HCT116 (cell line): ENCODE results near the gene FLNB. TPM values are rescaled to one million over a fixed set of nuclear protein-coding genes. Genes with fewer than 3 reads are reported as not detected.

ENCODE experiments used
- ATAC-seq: fragments of 200-7000 bp; cut with Tn5 transposase; 2 replicates; pipeline ENCODE4 v1.9.1; 2020; ENCODE audit warnings: mild to moderate bottlenecking, moderate library complexity
- BruUV-seq: library from RNA; stranded (reverse); fragments of 400-500 nt; replicated peaks from 2 replicates; lab custom pipeline; 2021; lab: Mats Ljungman, UMichigan
- CTCF ChIA-PET: fragments of 300-600 bp; sonication (Branson Sonifier 250); formaldehyde crosslinking; loops from one replicate; lab custom pipeline; 2021; ENCODE audit warnings: antibody characterized with exemption; lab: Charles Lee
- POLR2A ChIA-PET: fragments of 300-600, 350-600 bp; sonication (Branson Sonifier 250); formaldehyde crosslinking; loops from one replicate; lab custom pipeline; 2021; ENCODE audit warnings: antibody characterized with exemption; lab: Charles Lee
- RAD21 ChIA-PET, 2 experiments: fragments of 300-600 bp; sonication (Branson Sonifier 250); formaldehyde crosslinking; loops; one replicate each; lab custom pipeline; 2023; ENCODE audit warnings: low total read pairs in 2 of 2; ENCODE audit not compliant: uncharacterized antibody in 2 of 2, unreplicated experiment in 2 of 2, low non-redundant PET in 1 of 2; lab: Charles Lee
- DNase-seq: peaks from one replicate; pipeline ENCODE4 v3.0.0-alpha.2; 2010; ENCODE audit warnings: low read depth, low spot score
- H2AFZ ChIP-seq: fragments of 200-600 bp; shearing (Covaris generic), sonication (generic); 2 replicates; pipeline ENCODE4 v1.6.1; 2017; ENCODE audit warnings: low read depth, mixed run types, mixed read lengths, antibody characterized with exemption, low read length; ENCODE audit not compliant: poor library complexity, severe bottlenecking
- H3K27ac ChIP-seq: 2 replicates; pipeline ENCODE4 v1.5.1; 2012; ENCODE audit warnings: low read depth, low read length
- H3K27me3 ChIP-seq: fragments of 200-600 bp; sonication (generic); 2 replicates; pipeline ENCODE4 v1.6.1; 2016; ENCODE audit warnings: mixed run types, low read length, mixed read lengths; ENCODE audit not compliant: insufficient read depth
- H3K36me3 ChIP-seq, 2 experiments: fragments of 200-500 bp in 1 of 2; fragments of 200-600 bp in 1 of 2; sonication (Bioruptor generic) in 1 of 2; sonication (generic) in 1 of 2; 2 replicates each; pipeline versions ENCODE4 v1.5.1 to v1.6.1; 2014 to 2016; ENCODE audit warnings: low read length in 2 of 2, inconsistent platforms in 1 of 2, mixed read lengths in 1 of 2, mixed run types in 1 of 2; ENCODE audit not compliant: insufficient read depth in 2 of 2, control insufficient read depth in 1 of 2
- H3K4me1 ChIP-seq, 2 experiments: fragments of 200-600 bp in 1 of 2; sonication (generic) in 1 of 2; 2 replicates each; pipeline versions ENCODE4 v1.5.1 to v1.6.1; 2012 to 2017; ENCODE audit warnings: low read length in 2 of 2, inconsistent platforms in 1 of 2, mild to moderate bottlenecking in 1 of 2, mixed read lengths in 1 of 2, mixed run types in 1 of 2, moderate library complexity in 1 of 2; ENCODE audit not compliant: insufficient read depth in 2 of 2, control insufficient read depth in 1 of 2
- H3K4me2 ChIP-seq: fragments of 200-600 bp; sonication (generic); 2 replicates; pipeline ENCODE4 v1.6.1; 2017; ENCODE audit warnings: mixed run types, low read length, mixed read lengths
- H3K4me3 ChIP-seq, 2 experiments: fragments of 200-600 bp in 1 of 2; sonication (generic) in 1 of 2; replicated peaks in 1 of 2; 2 replicates each; pipeline ENCODE4 v1.5.1; 2011 to 2016; ENCODE audit warnings: low read length in 2 of 2, control low read depth in 1 of 2, low read depth in 1 of 2, mild to moderate bottlenecking in 1 of 2, mixed read lengths in 1 of 2, mixed run types in 1 of 2
- H3K79me2 ChIP-seq: fragments of 200-600 bp; sonication (generic); 2 replicates; pipeline ENCODE4 v1.6.1; 2017; ENCODE audit warnings: mild to moderate bottlenecking, mixed run types, low read length, moderate library complexity, mixed read lengths; ENCODE audit not compliant: insufficient read depth
- H3K9ac ChIP-seq: fragments of 200-600 bp; sonication (generic); 2 replicates; pipeline ENCODE4 v1.6.1; 2016; ENCODE audit warnings: low read length, mixed read lengths
- H3K9me2 ChIP-seq: fragments of 200-600 bp; sonication (generic), shearing (Covaris generic); 2 replicates; pipeline ENCODE4 v1.6.1; 2017; ENCODE audit warnings: mixed run types, mild to moderate bottlenecking, moderate library complexity; ENCODE audit not compliant: insufficient read depth
- H3K9me3 ChIP-seq, 2 experiments: fragments of 200-500 bp in 1 of 2; fragments of 200-600 bp in 1 of 2; sonication (Bioruptor generic) in 1 of 2; sonication (generic) in 1 of 2; 2 replicates each; pipeline ENCODE4 v1.6.1; 2014 to 2017; ENCODE audit warnings: low read length in 2 of 2, mixed read lengths in 2 of 2, inconsistent platforms in 1 of 2, low read depth in 1 of 2, mild to moderate bottlenecking in 1 of 2, mixed run types in 1 of 2, moderate library complexity in 1 of 2; ENCODE audit not compliant: control insufficient read depth in 1 of 2, insufficient read depth in 1 of 2
- H4K20me1 ChIP-seq: fragments of 200-600 bp; sonication (generic), shearing (Covaris generic); 2 replicates; pipeline ENCODE4 v1.6.1; 2017; ENCODE audit warnings: mixed run types, mild to moderate bottlenecking, moderate library complexity; ENCODE audit not compliant: insufficient read depth
- CBX3 ChIP-seq: IDR thresholded peaks from 2 replicates; pipeline ENCODE4 v1.6.1; 2012; ENCODE audit warnings: low read depth
- CEBPB ChIP-seq: IDR thresholded peaks from 2 replicates; pipeline ENCODE4 v1.6.1; 2012; ENCODE audit warnings: low read depth
- EGR1 ChIP-seq: IDR thresholded peaks from 2 replicates; pipeline ENCODE4 v1.6.1; 2012; ENCODE audit warnings: low read depth
- EZH2phosphoT487 ChIP-seq: fragments of 200-600 bp; IDR thresholded peaks from 2 replicates; pipeline ENCODE4 v1.6.1; 2018; ENCODE audit warnings: antibody characterized with exemption, borderline replicate concordance
- FOSL1 ChIP-seq: IDR thresholded peaks from 2 replicates; pipeline ENCODE4 v1.6.1; 2012; ENCODE audit warnings: low read depth
- JUND ChIP-seq: IDR thresholded peaks from 2 replicates; pipeline ENCODE4 v1.6.1; 2012
- POLR2AphosphoS5 ChIP-seq: IDR thresholded peaks from 2 replicates; pipeline ENCODE4 v1.6.1; 2011; ENCODE audit warnings: mild to moderate bottlenecking, low read depth, low read length, moderate library complexity
- RAD21 ChIP-seq: IDR thresholded peaks from 2 replicates; pipeline ENCODE4 v1.6.1; 2012; ENCODE audit warnings: low read depth, mild to moderate bottlenecking
- SIN3A ChIP-seq: IDR thresholded peaks from 2 replicates; pipeline ENCODE4 v1.6.1; 2012; ENCODE audit warnings: low read depth
- SP1 ChIP-seq: IDR thresholded peaks from 2 replicates; pipeline ENCODE4 v1.6.1; 2012; ENCODE audit warnings: low read depth
- SRF ChIP-seq: IDR thresholded peaks from 2 replicates; pipeline ENCODE4 v1.6.1; 2012; ENCODE audit warnings: low read depth
- TCF7L2 ChIP-seq: IDR thresholded peaks from 2 replicates; pipeline ENCODE4 v1.7.0; 2011; ENCODE audit warnings: borderline replicate concordance, inconsistent platforms; ENCODE audit not compliant: insufficient read depth, insufficient read length; ENCODE audit errors: extremely low read depth
- ZFX ChIP-seq: fragments of 450-650 bp; IDR thresholded peaks from 2 replicates; pipeline ENCODE4 v1.6.1; 2017
- ZNF274 ChIP-seq: fragments of 200-500 bp; sonication (Bioruptor generic); IDR thresholded peaks from 2 replicates; pipeline ENCODE4 v1.6.1; 2014; ENCODE audit warnings: mild to moderate bottlenecking, low read depth, low read length, inconsistent platforms
- intact Hi-C: fragments of 100-400 bp; cut with micrococcal nuclease; formaldehyde crosslinking; loops from 2 replicates; pipeline ENCODE4 v1.10.0; 2022
- total RNA-seq: library from RNA; stranded (reverse); gene quantifications from one replicate; pipeline ENCODE4 v1.2.1, GENCODE V29; 2021; ENCODE audit not compliant: unreplicated experiment
- TF ChIP-seq, protein P1 (sequence below), 3 experiments: fragments of 200-600 bp in 1 of 3; sonication (generic) in 1 of 3; IDR thresholded peaks in 2 of 3; conservative IDR thresholded peaks in 1 of 3; 2 replicates each; pipeline ENCODE4 v1.5.1; 2012 to 2017; ENCODE audit warnings: low read depth in 2 of 3, low read length in 2 of 3, antibody characterized with exemption in 1 of 3, borderline replicate concordance in 1 of 3, control low read depth in 1 of 3, mild to moderate bottlenecking in 1 of 3, mixed read lengths in 1 of 3, mixed run types in 1 of 3, moderate library complexity in 1 of 3; ENCODE audit not compliant: insufficient read depth in 1 of 3
- TF ChIP-seq, protein P2 (sequence below): IDR thresholded peaks from 2 replicates; pipeline ENCODE4 v1.6.1; 2012
- TF ChIP-seq, protein P3 (sequence below): IDR thresholded peaks from 2 replicates; pipeline ENCODE4 v1.6.1; 2012
- TF ChIP-seq, protein P4 (sequence below): IDR thresholded peaks from 2 replicates; pipeline ENCODE4 v1.6.1; 2012; ENCODE audit warnings: low read depth

Gene FLNB
- total RNA-seq, 1 experiment from 2014 or later = 116 TPM

DNA sequence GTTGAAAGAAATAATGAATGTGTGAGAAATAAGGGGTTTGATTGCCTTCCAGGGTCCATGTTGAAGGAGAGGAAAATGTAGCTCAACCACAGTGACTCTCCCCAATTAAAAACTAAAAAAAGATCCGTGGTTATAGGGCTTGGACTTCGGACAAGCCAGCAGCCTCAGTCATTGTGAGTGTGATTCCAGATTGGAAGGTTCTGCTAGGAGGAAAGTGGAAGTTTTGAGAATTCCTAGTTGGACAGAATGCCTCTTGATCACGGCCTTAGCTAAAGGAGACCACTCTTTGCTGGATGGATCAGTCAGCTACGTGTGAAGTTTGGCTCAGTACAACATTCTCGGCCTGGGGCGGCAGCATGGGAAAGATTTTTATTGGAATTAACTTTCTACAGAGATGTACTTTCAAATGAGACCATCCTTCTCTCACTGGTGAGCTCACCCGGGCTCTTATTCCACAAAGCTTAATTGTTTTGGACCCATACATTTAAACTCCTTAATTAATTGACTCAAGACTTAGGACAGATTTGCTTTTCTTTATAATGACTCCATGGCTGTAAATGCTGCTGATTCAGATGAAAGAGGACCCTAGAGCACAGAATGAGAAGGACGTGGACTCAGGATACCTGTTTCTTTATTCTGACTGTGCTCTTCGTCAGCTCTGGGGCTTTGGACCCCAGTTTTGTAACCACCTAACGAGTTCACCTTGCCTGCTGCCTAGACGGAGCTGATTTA is 27.5 kb downstream of the FLNB start:
- intact Hi-C loops = no loop called here
- CTCF ChIA-PET = no interaction called here
- POLR2A ChIA-PET = no interaction called here
- Histone ChIP-seq H3K27ac (no peak overlapping the region), H3K9me3 (no peaks in the 10 kb centered on the region), H3K36me3 (no peaks in the 10 kb centered on the region), H3K4me1 (peaks cover 30 to 47% of the 10 kb centered on the region in 2 experiments), H3K4me3 (no peak overlapping the region), H3K4me2 (no peak overlapping the region), H3K27me3 (no peaks in the 10 kb centered on the region), H4K20me1 (no peaks in the 10 kb centered on the region), H3K79me2 (peaks cover 84% of the 10 kb centered on the region), H2AFZ (no peak overlapping the region), H3K9me2 (no peaks in the 10 kb centered on the region), H3K9ac (no peak overlapping the region)
- DNase-seq = no peak
- TF ChIP-seq SIN3A (no peak), CEBPB (no peak), CBX3 (no peak), SP1 (no peak), EZH2phosphoT487 (no peak), EGR1 (no peak), ZNF274 (no peak), JUND (no peak), FOSL1 (no peak), SRF (no peak), RAD21 (no peak), TCF7L2 (no peak), POLR2AphosphoS5 (no peak), ZFX (no peak)
- TF ChIP-seq, protein P1, sequence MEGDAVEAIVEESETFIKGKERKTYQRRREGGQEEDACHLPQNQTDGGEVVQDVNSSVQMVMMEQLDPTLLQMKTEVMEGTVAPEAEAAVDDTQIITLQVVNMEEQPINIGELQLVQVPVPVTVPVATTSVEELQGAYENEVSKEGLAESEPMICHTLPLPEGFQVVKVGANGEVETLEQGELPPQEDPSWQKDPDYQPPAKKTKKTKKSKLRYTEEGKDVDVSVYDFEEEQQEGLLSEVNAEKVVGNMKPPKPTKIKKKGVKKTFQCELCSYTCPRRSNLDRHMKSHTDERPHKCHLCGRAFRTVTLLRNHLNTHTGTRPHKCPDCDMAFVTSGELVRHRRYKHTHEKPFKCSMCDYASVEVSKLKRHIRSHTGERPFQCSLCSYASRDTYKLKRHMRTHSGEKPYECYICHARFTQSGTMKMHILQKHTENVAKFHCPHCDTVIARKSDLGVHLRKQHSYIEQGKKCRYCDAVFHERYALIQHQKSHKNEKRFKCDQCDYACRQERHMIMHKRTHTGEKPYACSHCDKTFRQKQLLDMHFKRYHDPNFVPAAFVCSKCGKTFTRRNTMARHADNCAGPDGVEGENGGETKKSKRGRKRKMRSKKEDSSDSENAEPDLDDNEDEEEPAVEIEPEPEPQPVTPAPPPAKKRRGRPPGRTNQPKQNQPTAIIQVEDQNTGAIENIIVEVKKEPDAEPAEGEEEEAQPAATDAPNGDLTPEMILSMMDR (IDR thresholded peaks at IDR 0.05 in 2 of 3, conservative IDR thresholded peaks at IDR 0.05 in 1 of 3; ENCODE audit: borderline replicate concordance in 1 of 3, insufficient read depth in 1 of 3, low read depth in 2 of 3, low read length in 2 of 3) = no peak
- TF ChIP-seq, protein P2, sequence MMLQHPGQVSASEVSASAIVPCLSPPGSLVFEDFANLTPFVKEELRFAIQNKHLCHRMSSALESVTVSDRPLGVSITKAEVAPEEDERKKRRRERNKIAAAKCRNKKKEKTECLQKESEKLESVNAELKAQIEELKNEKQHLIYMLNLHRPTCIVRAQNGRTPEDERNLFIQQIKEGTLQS = no peak
- TF ChIP-seq, protein P3, sequence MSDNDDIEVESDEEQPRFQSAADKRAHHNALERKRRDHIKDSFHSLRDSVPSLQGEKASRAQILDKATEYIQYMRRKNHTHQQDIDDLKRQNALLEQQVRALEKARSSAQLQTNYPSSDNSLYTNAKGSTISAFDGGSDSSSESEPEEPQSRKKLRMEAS = no peak
- TF ChIP-seq, protein P4, sequence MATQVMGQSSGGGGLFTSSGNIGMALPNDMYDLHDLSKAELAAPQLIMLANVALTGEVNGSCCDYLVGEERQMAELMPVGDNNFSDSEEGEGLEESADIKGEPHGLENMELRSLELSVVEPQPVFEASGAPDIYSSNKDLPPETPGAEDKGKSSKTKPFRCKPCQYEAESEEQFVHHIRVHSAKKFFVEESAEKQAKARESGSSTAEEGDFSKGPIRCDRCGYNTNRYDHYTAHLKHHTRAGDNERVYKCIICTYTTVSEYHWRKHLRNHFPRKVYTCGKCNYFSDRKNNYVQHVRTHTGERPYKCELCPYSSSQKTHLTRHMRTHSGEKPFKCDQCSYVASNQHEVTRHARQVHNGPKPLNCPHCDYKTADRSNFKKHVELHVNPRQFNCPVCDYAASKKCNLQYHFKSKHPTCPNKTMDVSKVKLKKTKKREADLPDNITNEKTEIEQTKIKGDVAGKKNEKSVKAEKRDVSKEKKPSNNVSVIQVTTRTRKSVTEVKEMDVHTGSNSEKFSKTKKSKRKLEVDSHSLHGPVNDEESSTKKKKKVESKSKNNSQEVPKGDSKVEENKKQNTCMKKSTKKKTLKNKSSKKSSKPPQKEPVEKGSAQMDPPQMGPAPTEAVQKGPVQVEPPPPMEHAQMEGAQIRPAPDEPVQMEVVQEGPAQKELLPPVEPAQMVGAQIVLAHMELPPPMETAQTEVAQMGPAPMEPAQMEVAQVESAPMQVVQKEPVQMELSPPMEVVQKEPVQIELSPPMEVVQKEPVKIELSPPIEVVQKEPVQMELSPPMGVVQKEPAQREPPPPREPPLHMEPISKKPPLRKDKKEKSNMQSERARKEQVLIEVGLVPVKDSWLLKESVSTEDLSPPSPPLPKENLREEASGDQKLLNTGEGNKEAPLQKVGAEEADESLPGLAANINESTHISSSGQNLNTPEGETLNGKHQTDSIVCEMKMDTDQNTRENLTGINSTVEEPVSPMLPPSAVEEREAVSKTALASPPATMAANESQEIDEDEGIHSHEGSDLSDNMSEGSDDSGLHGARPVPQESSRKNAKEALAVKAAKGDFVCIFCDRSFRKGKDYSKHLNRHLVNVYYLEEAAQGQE = no peak
- BruUV-seq = no TSS peak
- RAD21 ChIA-PET = no interaction called here
- no peak for ATAC-seq
